ENCODE results near the gene MBD4. TPM values are rescaled to one million over a fixed set of nuclear protein-coding genes. Genes with fewer than 3 reads are reported as not detected.

Gene MBD4
- total RNA-seq, 1 experiment from 2014 or later = 36.9 TPM

DNA sequence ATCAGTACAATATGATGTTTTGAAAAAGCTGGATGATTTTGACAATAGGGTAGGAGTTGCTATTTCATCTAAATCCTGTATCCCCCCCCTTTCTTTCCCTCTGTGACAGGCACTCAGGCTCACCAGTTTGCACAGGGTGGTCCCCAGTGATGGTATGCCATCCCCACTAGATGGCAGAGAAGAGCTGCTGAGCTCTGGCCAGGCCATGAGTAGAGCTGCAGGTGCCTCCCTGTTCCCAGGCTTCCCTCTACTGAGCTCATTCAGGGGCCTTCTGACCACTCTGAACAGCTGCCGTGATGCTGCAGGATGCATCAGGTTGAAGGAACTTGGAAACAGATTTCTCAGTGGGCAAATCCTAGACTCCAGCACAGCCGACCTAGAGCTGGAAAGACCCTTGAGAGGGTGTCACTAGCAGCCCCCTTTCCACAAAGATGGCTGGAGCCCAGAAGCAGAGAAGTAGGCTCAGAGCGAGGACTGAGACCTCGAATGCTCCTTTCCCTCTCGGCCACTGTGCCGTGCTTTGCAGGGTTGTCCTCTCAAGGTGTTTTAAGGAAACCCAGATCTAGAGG is 56.4 kb downstream of the MBD4 start:
- ChIA-PET CTCF (interaction anchor here (0.5 to 2.1 kb wide), 62 partner anchors 8 to 595 kb away, joined by 3 to 31 read pairs (median 4); partner anchors contain the start of genes EFCAB12, H1-8, HMCES and IFT122), POLR2A (interaction anchor here (1.1 kb wide), 1 partner anchor 67 kb away, joined by 7 read pairs; a partner anchor contains a TSS)
- H3K9me3 Mint-ChIP-seq = peaks cover 11% of the 10 kb centered on the region
- no peak overlapping the region for H3K27ac Mint-ChIP-seq
- H3K4me3 Mint-ChIP-seq = no peak overlapping the region
- peak; percentile 98 for ATAC-seq
- TF ChIP-seq, protein P1, sequence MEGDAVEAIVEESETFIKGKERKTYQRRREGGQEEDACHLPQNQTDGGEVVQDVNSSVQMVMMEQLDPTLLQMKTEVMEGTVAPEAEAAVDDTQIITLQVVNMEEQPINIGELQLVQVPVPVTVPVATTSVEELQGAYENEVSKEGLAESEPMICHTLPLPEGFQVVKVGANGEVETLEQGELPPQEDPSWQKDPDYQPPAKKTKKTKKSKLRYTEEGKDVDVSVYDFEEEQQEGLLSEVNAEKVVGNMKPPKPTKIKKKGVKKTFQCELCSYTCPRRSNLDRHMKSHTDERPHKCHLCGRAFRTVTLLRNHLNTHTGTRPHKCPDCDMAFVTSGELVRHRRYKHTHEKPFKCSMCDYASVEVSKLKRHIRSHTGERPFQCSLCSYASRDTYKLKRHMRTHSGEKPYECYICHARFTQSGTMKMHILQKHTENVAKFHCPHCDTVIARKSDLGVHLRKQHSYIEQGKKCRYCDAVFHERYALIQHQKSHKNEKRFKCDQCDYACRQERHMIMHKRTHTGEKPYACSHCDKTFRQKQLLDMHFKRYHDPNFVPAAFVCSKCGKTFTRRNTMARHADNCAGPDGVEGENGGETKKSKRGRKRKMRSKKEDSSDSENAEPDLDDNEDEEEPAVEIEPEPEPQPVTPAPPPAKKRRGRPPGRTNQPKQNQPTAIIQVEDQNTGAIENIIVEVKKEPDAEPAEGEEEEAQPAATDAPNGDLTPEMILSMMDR (IDR thresholded peaks at IDR 0.05) = peak; percentile 58
- TF ChIP-seq IRF2 (CRISPR knock-in tag; IDR thresholded peaks at IDR 0.05; ENCODE audit: borderline replicate concordance, low read depth) (no peak), GABPB1 (CRISPR knock-in tag; IDR thresholded peaks at IDR 0.05) (0 out of 2 replicates have a peak, but pooled peaks have one; percentile 18)
- H3K4me1 Mint-ChIP-seq = peaks cover 13% of the 10 kb centered on the region
- H3K27me3 Mint-ChIP-seq (ENCODE audit: low read depth) = no peaks in the 10 kb centered on the region; the same call in 1 of the 2 replicates
- peak; percentile 77 for DNase-seq (ENCODE audit: low spot score)
- peaks cover 22% of the 10 kb centered on the region for H3K36me3 Mint-ChIP-seq

DNA sequence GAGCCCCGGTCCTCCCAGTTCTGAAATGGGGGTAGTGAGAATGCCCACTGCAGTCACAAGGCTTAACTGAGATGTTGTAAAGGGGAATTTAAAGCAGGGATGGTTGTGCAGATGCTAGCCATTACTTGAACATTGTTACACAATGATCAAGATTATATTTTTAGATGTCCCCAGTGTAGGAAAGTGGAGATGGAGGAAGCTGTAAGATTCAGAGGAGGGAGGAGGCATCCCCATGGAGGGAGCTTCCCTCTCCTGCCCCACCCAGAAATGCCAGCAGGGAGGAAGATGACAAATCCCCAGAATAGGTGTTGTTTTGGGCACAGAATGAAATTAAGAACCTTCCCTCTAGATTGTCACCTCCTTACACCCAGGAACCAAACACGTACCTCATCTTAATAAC is 57.4 kb downstream of the MBD4 start:
- TF ChIP-seq, protein P2, sequence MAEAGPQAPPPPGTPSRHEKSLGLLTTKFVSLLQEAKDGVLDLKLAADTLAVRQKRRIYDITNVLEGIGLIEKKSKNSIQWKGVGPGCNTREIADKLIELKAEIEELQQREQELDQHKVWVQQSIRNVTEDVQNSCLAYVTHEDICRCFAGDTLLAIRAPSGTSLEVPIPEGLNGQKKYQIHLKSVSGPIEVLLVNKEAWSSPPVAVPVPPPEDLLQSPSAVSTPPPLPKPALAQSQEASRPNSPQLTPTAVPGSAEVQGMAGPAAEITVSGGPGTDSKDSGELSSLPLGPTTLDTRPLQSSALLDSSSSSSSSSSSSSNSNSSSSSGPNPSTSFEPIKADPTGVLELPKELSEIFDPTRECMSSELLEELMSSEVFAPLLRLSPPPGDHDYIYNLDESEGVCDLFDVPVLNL (CRISPR knock-in tag; IDR thresholded peaks at IDR 0.05; ENCODE audit: borderline replicate concordance, low read depth) = no peak
- TF ChIP-seq FOXJ3 (CRISPR knock-in tag; IDR thresholded peaks at IDR 0.05; ENCODE audit: borderline replicate concordance) (no peak), OVOL2 (CRISPR knock-in tag; IDR thresholded peaks at IDR 0.05; ENCODE audit: borderline replicate concordance) (no peak), ZNF121 (CRISPR knock-in tag; IDR thresholded peaks at IDR 0.05) (no peak)
- no peak for ATAC-seq
- Mint-ChIP-seq H3K27ac (no peak overlapping the region), H3K4me1 (peaks cover 13% of the 10 kb centered on the region), H3K27me3 (ENCODE audit: low read depth) (no peaks in the 10 kb centered on the region; the same call in 1 of the 2 replicates), H3K9me3 (peaks cover 15% of the 10 kb centered on the region), H3K36me3 (peaks cover 14% of the 10 kb centered on the region), H3K4me3 (no peak overlapping the region)
- ChIA-PET CTCF (interaction anchor here (1.3 to 2.1 kb wide), 8 partner anchors 9 to 560 kb away, joined by 4 to 31 read pairs (median 12); partner anchors contain the start of genes IFT122 and MBD4), POLR2A (no interaction called here)
- no peak for DNase-seq (ENCODE audit: low spot score)

Other genes starting within 250 kb of the MBD4 start
- gene COPG1, start 190.3 kb downstream of the MBD4 start, total RNA-seq (2021) = 121 to 132 TPM (median 129 TPM) in 3 replicates
- gene HMCES, start 161.1 kb downstream of the MBD4 start, total RNA-seq (2021) = 44.0 to 49.5 TPM (median 47.7 TPM) in 3 replicates
- gene EFCAB12, start 11.3 kb downstream of the MBD4 start, total RNA-seq (2021) = 0.16 to 0.34 TPM (median 0.20 TPM) in 3 replicates
- gene IFT122, start 276 bp upstream of the MBD4 start, total RNA-seq (2021) = 21.6 to 24.2 TPM (median 22.8 TPM) in 3 replicates
- gene RHO, start 88.7 kb upstream of the MBD4 start, total RNA-seq (2021) = not detected in 3 replicates
- not detected in 3 replicates for gene H1-8, start 103.2 kb upstream of the MBD4 start, total RNA-seq (2021)
- gene PLXND1, start 166.7 kb upstream of the MBD4 start, total RNA-seq (2021) = 56.7 to 63.9 TPM (median 57.4 TPM) in 3 replicates